ACC112 (cell line): ENCODE data around the gene PACSIN1.

Experiments
- H2AFZ ChIP-seq: fragments of 200-600 bp; sonication (generic); one replicate; pipeline ENCODE4 v1.6.0; 2017; ENCODE audit warnings: antibody characterized with exemption, low read length; ENCODE audit not compliant: unreplicated experiment
- H3K27ac ChIP-seq: fragments of 200-600 bp; sonication (generic); 2 replicates; pipeline ENCODE4 v1.5.1; 2014; ENCODE audit warnings: low read depth, mild to moderate bottlenecking, antibody characterized with exemption, low read length, moderate library complexity
- H3K27me3 ChIP-seq: fragments of 200-600 bp; sonication (generic); 2 replicates; pipeline ENCODE4 v1.6.1; 2014; ENCODE audit warnings: mild to moderate bottlenecking, antibody characterized with exemption, low read length, moderate library complexity, mixed read lengths; ENCODE audit not compliant: insufficient read depth
- H3K36me3 ChIP-seq: fragments of 200-600 bp; sonication (generic); 2 replicates; pipeline ENCODE4 v1.6.1; 2016; ENCODE audit warnings: mild to moderate bottlenecking, antibody characterized with exemption, low read length, moderate library complexity, mixed read lengths; ENCODE audit not compliant: insufficient read depth
- H3K4me1 ChIP-seq: fragments of 200-600 bp; sonication (generic); one replicate; pipeline ENCODE4 v1.6.1; 2016; ENCODE audit warnings: low read length, mixed read lengths; ENCODE audit not compliant: insufficient read depth, unreplicated experiment, control insufficient read depth
- H3K4me3 ChIP-seq: fragments of 200-600 bp; sonication (generic); 2 replicates; pipeline ENCODE4 v1.5.1; 2014; ENCODE audit warnings: mild to moderate bottlenecking, low read depth, low read length
- H3K79me2 ChIP-seq: fragments of 200-600 bp; sonication (generic); one replicate; pipeline ENCODE4 v1.6.0; 2016; ENCODE audit warnings: low read length; ENCODE audit not compliant: control insufficient read depth, unreplicated experiment, insufficient read depth

PACSIN1 gene

GRCh38 chr6:34538581-34538980 is 72.7 kb downstream of the PACSIN1 start:
- no peaks in the 10 kb centered on the region for H3K27me3 ChIP-seq
- H3K4me1 ChIP-seq: peaks cover 5% of the 10 kb centered on the region
- H2AFZ ChIP-seq: no peak overlapping the region

DNA sequence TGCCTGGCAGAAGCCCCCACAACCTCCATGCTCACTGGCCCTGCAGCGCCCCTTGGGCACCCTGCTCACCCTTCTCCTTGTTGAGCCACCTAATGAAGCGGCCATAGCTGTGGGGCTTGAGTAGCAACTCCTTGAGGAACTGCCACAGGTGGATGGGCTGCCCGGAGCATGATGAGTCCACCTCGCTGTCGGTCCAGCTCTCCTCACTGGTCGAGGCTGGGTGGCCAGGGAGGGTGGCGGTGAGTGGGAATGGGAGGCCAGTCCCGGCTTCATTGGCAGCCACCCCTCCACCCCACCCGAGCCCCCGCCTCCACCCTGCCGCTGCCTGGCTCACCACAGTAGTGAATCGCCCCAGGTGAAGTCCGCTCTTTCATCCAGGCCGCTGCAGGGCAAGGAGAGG is 73.3 kb downstream of the PACSIN1 start:
- H3K4me3 ChIP-seq: no peak overlapping the region
- H3K27ac ChIP-seq: no peak overlapping the region
- H3K4me1 ChIP-seq: peaks cover 11% of the 10 kb centered on the region
- no peak overlapping the region for H2AFZ ChIP-seq
- H3K79me2 ChIP-seq: no peaks in the 10 kb centered on the region
- H3K27me3 ChIP-seq: no peaks in the 10 kb centered on the region
- no peaks in the 10 kb centered on the region for H3K36me3 ChIP-seq

More at GRCh38 chr6:34538581-34538980, 72.7 kb downstream of the PACSIN1 start:
- Histone ChIP-seq H3K79me2 (no peaks in the 10 kb centered on the region), H3K36me3 (no peaks in the 10 kb centered on the region), H3K27ac (no peak overlapping the region), H3K4me3 (no peak overlapping the region)

- no peak overlapping the region for H3K27ac ChIP-seq
- H2AFZ ChIP-seq: no peak overlapping the region
- peaks cover 15% of the 10 kb centered on the region for H3K4me1 ChIP-seq
- no peaks in the 10 kb centered on the region for H3K27me3 ChIP-seq
- H3K36me3 ChIP-seq: no peaks in the 10 kb centered on the region
- no peak overlapping the region for H3K4me3 ChIP-seq
- H3K79me2 ChIP-seq: no peaks in the 10 kb centered on the region
These were observed 74.3 kb downstream of the PACSIN1 start for GRCh38 chr6:34540222-34540621.

- Histone ChIP-seq H3K27me3 (no peaks in the 10 kb centered on the region), H3K4me1 (peaks cover 15% of the 10 kb centered on the region)
These were observed 75.0 kb downstream of the PACSIN1 start for GRCh38 chr6:34540841-34541240.

DNA sequence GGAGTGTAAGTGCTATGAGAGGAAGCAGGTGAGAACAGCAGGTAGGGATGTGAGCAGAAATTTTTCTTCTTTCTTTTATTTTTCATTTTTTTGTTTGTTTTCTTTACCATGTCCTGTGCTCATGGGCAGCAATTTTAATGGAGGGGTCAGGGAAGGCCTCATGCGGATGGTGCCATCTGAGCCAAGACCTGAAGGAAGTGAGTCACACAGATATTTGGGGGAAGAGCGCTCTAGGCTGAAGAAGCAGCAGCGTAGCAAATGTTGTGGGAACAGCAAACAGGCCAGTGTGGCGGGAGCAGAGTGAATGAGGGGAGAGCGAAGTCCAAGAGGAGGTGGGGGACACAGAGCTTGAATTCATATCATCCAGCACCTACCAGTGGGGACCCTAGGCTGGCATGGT is 77.5 kb downstream of the PACSIN1 start:
- Histone ChIP-seq H2AFZ (no peak overlapping the region), H3K79me2 (no peaks in the 10 kb centered on the region), H3K36me3 (no peaks in the 10 kb centered on the region), H3K27me3 (no peaks in the 10 kb centered on the region), H3K4me1 (peaks cover 15% of the 10 kb centered on the region), H3K4me3 (no peak overlapping the region), H3K27ac (no peak overlapping the region)

More at GRCh38 chr6:34540841-34541240, 75.0 kb downstream of the PACSIN1 start:
- Histone ChIP-seq H3K36me3 (no peaks in the 10 kb centered on the region), H3K79me2 (no peaks in the 10 kb centered on the region), H2AFZ (no peak overlapping the region), H3K4me3 (no peak overlapping the region), H3K27ac (no peak overlapping the region)

- no peaks in the 10 kb centered on the region for H3K27me3 ChIP-seq
- H3K4me1 ChIP-seq: peaks cover 15% of the 10 kb centered on the region
- H3K27ac ChIP-seq: no peak overlapping the region
- no peaks in the 10 kb centered on the region for H3K79me2 ChIP-seq
- H2AFZ ChIP-seq: no peak overlapping the region
- H3K36me3 ChIP-seq: no peaks in the 10 kb centered on the region
- H3K4me3 ChIP-seq: no peak overlapping the region
These were observed 78.3 kb downstream of the PACSIN1 start for GRCh38 chr6:34544052-34544604.

- Histone ChIP-seq H2AFZ (no peak overlapping the region), H3K4me1 (peaks cover 15% of the 10 kb centered on the region), H3K4me3 (no peak overlapping the region), H3K27me3 (no peaks in the 10 kb centered on the region), H3K36me3 (no peaks in the 10 kb centered on the region), H3K27ac (no peak overlapping the region), H3K79me2 (no peaks in the 10 kb centered on the region)
These were observed 79.0 kb downstream of the PACSIN1 start for GRCh38 chr6:34544776-34545471.

- H3K36me3 ChIP-seq: no peaks in the 10 kb centered on the region
- peaks cover 15% of the 10 kb centered on the region for H3K4me1 ChIP-seq
- no peak overlapping the region for H3K4me3 ChIP-seq
- H3K27ac ChIP-seq: no peak overlapping the region
- no peaks in the 10 kb centered on the region for H3K79me2 ChIP-seq
- H2AFZ ChIP-seq: no peak overlapping the region
- no peaks in the 10 kb centered on the region for H3K27me3 ChIP-seq
These were observed 80.9 kb downstream of the PACSIN1 start for GRCh38 chr6:34546551-34547321.

- Histone ChIP-seq H3K4me3 (no peak overlapping the region), H3K36me3 (no peaks in the 10 kb centered on the region), H3K27ac (no peak overlapping the region), H3K79me2 (no peaks in the 10 kb centered on the region), H2AFZ (no peak overlapping the region), H3K4me1 (peaks cover 15% of the 10 kb centered on the region), H3K27me3 (no peaks in the 10 kb centered on the region)
These were observed 82.1 kb downstream of the PACSIN1 start for GRCh38 chr6:34547701-34548644.
